ENCODE data around the gene QDPR.

GRCh38 chr4:17469931-17470674, 41.8 kb downstream of the QDPR start:
- TF ChIP-seq CTCF (IDR thresholded peaks at IDR 0.05), result no peak
- TF ChIP-seq POLR2A (IDR thresholded peaks at IDR 0.05), result no peak
